HepG2 (cell line): Measurements from ENCODE around the gene AAMP. TPM values are rescaled to one million over a fixed set of nuclear protein-coding genes. Genes with fewer than 3 reads are reported as not detected.

Source experiments
- AHR ChIP-seq: IDR thresholded peaks from 2 replicates; pipeline ENCODE4 v1.6.1; 2018; ENCODE audit warnings: missing genetic modification reagents, missing compliant biosample characterization
- BCL6 ChIP-seq: IDR thresholded peaks from 2 replicates; pipeline ENCODE4 v1.6.1; 2016; ENCODE audit warnings: missing genetic modification reagents, missing compliant biosample characterization
- CENPT ChIP-seq: sonication (generic); formaldehyde crosslinking; IDR thresholded peaks from 2 replicates; pipeline ENCODE4 v1.8.0; 2022; ENCODE audit warnings: low read depth, mild to moderate bottlenecking, moderate library complexity, missing genetic modification reagents
- HOXA3 ChIP-seq: sonication (generic); formaldehyde crosslinking; IDR thresholded peaks from 2 replicates; pipeline ENCODE4 v1.5.0; 2020; ENCODE audit warnings: missing genetic modification reagents
- MEIS1 ChIP-seq: sonication (generic); formaldehyde crosslinking; IDR thresholded peaks from 2 replicates; pipeline ENCODE4 v1.9.0; 2021; ENCODE audit warnings: mild to moderate bottlenecking, missing genetic modification reagents, moderate library complexity, borderline replicate concordance
- POGZ ChIP-seq: sonication (generic); formaldehyde crosslinking; IDR thresholded peaks from 2 replicates; pipeline ENCODE4 v1.4.0; 2020; ENCODE audit warnings: mild to moderate bottlenecking, missing genetic modification reagents
- SSRP1 ChIP-seq: IDR thresholded peaks from 2 replicates; pipeline ENCODE4 v1.6.1; 2016; ENCODE audit warnings: control low read depth
- ZNF556 ChIP-seq: sonication (generic); formaldehyde crosslinking; IDR thresholded peaks from 2 replicates; pipeline ENCODE4 v1.4.0; 2020; ENCODE audit warnings: mild to moderate bottlenecking, missing genetic modification reagents, borderline replicate concordance
- polyA plus RNA-seq, 8 experiments: library from polyadenylated mRNA; depleted of rRNA in 3 of 8; stranded (reverse) in 7 of 8; unstranded in 1 of 8; fragments of >200 nt; fragmentation: Illumina TruSeq in 4 of 8; extraction: Trizol in 4 of 8; gene quantifications; 2 replicates each; pipeline versions ENCODE4 v1.2.1 to v1.2.3, GENCODE V29; 2011 to 2016; ENCODE audit warnings: low read depth in 4 of 8, missing spikeins in 1 of 8, mixed read lengths in 1 of 8; ENCODE audit not compliant: insufficient read depth in 1 of 8
- total RNA-seq, 5 experiments: library from RNA; depleted of rRNA; stranded (reverse); fragments of >200 nt; fragmentation: Illumina TruSeq; extraction: Trizol; gene quantifications; 2 replicates each; pipeline ENCODE4 v1.2.3, GENCODE V29; 2016; ENCODE audit warnings: low read depth in 1 of 5
- TF ChIP-seq, protein P1 (sequence below): sonication (generic); formaldehyde crosslinking; IDR thresholded peaks from 2 replicates; pipeline ENCODE4 v1.8.1; 2023; ENCODE audit warnings: mild to moderate bottlenecking, missing genetic modification reagents
- TF ChIP-seq, protein P2 (sequence below): sonication (generic); formaldehyde crosslinking; IDR thresholded peaks from 2 replicates; pipeline ENCODE4 v1.8.0; 2023; ENCODE audit warnings: mild to moderate bottlenecking, missing genetic modification reagents
- TF ChIP-seq, protein P3 (sequence below): IDR thresholded peaks from 2 replicates; pipeline ENCODE4 v1.6.1; 2016; ENCODE audit warnings: mild to moderate bottlenecking, missing biosample characterization, missing genetic modification reagents
- TF ChIP-seq, protein P4 (sequence below): sonication (generic); formaldehyde crosslinking; IDR thresholded peaks from 2 replicates; pipeline ENCODE4 v1.4.0; 2020; ENCODE audit warnings: missing genetic modification reagents
- TF ChIP-seq, protein P5 (sequence below): sonication (generic); formaldehyde crosslinking; IDR thresholded peaks from 2 replicates; pipeline ENCODE4 v1.4.0; 2020; ENCODE audit warnings: missing genetic modification reagents
- TF ChIP-seq, protein P6 (sequence below): sonication (generic); formaldehyde crosslinking; IDR thresholded peaks from 2 replicates; pipeline ENCODE4 v1.9.0; 2021; ENCODE audit warnings: mild to moderate bottlenecking, missing genetic modification reagents

AAMP gene
- total and polyA plus RNA-seq, 2 of the 13 experiments (the other 11 are each of a cell fraction or from before 2014, with no cell fraction given): 110 to 186 TPM

DNA sequence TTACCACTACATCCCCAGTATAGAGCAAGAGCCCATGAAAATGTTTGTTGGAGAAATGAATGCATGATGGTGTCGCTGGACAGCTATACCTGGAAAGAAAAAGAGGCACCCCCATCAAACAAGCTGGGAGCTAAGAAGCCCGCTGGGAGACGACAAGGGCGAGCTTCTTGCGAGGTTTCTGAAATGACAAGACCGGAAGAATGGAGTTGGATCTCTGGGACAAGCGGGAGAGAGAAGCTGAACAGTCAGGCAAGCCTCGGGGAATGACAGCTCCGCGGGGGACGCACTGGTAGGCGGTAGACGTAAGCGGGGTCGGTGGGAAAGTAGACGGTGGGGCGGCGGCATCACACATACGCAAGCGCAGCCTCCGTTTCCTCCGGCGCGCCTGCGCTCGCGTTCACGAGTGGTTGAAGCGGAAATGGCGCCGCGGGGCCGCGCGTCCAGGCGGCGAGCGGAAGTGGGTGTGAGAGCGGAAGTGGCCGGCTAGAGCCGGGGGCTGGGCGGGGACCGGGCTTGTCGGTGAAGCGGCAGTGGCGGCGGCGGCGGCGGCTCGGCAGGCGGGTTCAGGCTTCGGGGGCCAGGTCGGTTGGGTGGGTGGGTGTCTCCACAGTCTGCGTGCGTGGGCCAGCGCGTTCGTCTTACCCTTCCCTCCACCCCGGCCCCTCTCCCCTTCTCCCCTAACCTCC, 53.1 kb downstream of the AAMP start, which contains the start of gene ARPC2 (continued):
- TF ChIP-seq, protein P1, sequence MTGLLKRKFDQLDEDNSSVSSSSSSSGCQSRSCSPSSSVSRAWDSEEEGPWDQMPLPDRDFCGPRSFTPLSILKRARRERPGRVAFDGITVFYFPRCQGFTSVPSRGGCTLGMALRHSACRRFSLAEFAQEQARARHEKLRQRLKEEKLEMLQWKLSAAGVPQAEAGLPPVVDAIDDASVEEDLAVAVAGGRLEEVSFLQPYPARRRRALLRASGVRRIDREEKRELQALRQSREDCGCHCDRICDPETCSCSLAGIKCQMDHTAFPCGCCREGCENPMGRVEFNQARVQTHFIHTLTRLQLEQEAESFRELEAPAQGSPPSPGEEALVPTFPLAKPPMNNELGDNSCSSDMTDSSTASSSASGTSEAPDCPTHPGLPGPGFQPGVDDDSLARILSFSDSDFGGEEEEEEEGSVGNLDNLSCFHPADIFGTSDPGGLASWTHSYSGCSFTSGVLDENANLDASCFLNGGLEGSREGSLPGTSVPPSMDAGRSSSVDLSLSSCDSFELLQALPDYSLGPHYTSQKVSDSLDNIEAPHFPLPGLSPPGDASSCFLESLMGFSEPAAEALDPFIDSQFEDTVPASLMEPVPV (CRISPR knock-in tag): no peak
- TF ChIP-seq, protein P2, sequence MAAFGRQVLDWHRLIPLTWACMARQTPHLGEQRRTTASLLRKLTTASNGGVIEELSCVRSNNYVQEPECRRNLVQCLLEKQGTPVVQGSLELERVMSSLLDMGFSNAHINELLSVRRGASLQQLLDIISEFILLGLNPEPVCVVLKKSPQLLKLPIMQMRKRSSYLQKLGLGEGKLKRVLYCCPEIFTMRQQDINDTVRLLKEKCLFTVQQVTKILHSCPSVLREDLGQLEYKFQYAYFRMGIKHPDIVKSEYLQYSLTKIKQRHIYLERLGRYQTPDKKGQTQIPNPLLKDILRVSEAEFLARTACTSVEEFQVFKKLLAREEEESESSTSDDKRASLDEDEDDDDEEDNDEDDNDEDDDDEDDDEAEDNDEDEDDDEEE (CRISPR knock-in tag): peak; percentile 45; the same call in 1 of the 2 replicates
- TF ChIP-seq BCL6 (CRISPR knock-in tag) (peak; percentile 44), MEIS1 (CRISPR knock-in tag) (peak; percentile 78; the same call in 1 of the 2 replicates), AHR (CRISPR knock-in tag) (no peak; the same call in 1 of the 2 replicates), ZNF556 (peak; percentile 85; the same call in 1 of the 2 replicates), SSRP1 (CRISPR knock-in tag) (no peak), HOXA3 (CRISPR knock-in tag) (peak; percentile 94), CENPT (no peak), POGZ (CRISPR knock-in tag) (peak; percentile 83; the same call in 1 of the 2 replicates)
- TF ChIP-seq, protein P3, sequence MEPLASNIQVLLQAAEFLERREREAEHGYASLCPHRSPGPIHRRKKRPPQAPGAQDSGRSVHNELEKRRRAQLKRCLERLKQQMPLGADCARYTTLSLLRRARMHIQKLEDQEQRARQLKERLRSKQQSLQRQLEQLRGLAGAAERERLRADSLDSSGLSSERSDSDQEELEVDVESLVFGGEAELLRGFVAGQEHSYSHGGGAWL (CRISPR knock-in tag): no peak; the same call in 1 of the 2 replicates
- TF ChIP-seq, protein P4, sequence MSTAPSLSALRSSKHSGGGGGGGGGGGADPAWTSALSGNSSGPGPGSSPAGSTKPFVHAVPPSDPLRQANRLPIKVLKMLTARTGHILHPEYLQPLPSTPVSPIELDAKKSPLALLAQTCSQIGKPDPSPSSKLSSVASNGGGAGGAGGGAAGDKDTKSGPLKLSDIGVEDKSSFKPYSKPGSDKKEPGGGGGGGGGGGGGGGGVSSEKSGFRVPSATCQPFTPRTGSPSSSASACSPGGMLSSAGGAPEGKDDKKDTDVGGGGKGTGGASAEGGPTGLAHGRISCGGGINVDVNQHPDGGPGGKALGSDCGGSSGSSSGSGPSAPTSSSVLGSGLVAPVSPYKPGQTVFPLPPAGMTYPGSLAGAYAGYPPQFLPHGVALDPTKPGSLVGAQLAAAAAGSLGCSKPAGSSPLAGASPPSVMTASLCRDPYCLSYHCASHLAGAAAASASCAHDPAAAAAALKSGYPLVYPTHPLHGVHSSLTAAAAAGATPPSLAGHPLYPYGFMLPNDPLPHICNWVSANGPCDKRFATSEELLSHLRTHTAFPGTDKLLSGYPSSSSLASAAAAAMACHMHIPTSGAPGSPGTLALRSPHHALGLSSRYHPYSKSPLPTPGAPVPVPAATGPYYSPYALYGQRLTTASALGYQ (CRISPR knock-in tag): peak; percentile 51; the same call in 1 of the 2 replicates
- TF ChIP-seq, protein P5, sequence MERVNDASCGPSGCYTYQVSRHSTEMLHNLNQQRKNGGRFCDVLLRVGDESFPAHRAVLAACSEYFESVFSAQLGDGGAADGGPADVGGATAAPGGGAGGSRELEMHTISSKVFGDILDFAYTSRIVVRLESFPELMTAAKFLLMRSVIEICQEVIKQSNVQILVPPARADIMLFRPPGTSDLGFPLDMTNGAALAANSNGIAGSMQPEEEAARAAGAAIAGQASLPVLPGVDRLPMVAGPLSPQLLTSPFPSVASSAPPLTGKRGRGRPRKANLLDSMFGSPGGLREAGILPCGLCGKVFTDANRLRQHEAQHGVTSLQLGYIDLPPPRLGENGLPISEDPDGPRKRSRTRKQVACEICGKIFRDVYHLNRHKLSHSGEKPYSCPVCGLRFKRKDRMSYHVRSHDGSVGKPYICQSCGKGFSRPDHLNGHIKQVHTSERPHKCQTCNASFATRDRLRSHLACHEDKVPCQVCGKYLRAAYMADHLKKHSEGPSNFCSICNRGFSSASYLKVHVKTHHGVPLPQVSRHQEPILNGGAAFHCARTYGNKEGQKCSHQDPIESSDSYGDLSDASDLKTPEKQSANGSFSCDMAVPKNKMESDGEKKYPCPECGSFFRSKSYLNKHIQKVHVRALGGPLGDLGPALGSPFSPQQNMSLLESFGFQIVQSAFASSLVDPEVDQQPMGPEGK (CRISPR knock-in tag): 0 out of 2 replicates have a peak, but pooled peaks have one; percentile 59
- TF ChIP-seq, protein P6, sequence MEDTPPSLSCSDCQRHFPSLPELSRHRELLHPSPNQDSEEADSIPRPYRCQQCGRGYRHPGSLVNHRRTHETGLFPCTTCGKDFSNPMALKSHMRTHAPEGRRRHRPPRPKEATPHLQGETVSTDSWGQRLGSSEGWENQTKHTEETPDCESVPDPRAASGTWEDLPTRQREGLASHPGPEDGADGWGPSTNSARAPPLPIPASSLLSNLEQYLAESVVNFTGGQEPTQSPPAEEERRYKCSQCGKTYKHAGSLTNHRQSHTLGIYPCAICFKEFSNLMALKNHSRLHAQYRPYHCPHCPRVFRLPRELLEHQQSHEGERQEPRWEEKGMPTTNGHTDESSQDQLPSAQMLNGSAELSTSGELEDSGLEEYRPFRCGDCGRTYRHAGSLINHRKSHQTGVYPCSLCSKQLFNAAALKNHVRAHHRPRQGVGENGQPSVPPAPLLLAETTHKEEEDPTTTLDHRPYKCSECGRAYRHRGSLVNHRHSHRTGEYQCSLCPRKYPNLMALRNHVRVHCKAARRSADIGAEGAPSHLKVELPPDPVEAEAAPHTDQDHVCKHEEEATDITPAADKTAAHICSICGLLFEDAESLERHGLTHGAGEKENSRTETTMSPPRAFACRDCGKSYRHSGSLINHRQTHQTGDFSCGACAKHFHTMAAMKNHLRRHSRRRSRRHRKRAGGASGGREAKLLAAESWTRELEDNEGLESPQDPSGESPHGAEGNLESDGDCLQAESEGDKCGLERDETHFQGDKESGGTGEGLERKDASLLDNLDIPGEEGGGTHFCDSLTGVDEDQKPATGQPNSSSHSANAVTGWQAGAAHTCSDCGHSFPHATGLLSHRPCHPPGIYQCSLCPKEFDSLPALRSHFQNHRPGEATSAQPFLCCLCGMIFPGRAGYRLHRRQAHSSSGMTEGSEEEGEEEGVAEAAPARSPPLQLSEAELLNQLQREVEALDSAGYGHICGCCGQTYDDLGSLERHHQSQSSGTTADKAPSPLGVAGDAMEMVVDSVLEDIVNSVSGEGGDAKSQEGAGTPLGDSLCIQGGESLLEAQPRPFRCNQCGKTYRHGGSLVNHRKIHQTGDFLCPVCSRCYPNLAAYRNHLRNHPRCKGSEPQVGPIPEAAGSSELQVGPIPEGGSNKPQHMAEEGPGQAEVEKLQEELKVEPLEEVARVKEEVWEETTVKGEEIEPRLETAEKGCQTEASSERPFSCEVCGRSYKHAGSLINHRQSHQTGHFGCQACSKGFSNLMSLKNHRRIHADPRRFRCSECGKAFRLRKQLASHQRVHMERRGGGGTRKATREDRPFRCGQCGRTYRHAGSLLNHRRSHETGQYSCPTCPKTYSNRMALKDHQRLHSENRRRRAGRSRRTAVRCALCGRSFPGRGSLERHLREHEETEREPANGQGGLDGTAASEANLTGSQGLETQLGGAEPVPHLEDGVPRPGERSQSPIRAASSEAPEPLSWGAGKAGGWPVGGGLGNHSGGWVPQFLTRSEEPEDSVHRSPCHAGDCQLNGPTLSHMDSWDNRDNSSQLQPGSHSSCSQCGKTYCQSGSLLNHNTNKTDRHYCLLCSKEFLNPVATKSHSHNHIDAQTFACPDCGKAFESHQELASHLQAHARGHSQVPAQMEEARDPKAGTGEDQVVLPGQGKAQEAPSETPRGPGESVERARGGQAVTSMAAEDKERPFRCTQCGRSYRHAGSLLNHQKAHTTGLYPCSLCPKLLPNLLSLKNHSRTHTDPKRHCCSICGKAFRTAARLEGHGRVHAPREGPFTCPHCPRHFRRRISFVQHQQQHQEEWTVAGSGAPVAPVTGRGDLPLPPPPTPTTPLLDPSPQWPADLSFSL: no peak
